ENCODE measurements around the gene SRPK2.

The SRPK2 gene

GRCh38 chr7:105136221-105136620 is 252.5 kb downstream of the SRPK2 start:
- DNase-seq (ENCODE audit: low read depth, low spot score): no peak

GRCh38 chr7:105133986-105134655 is 254.6 kb downstream of the SRPK2 start:
- no peak for DNase-seq (ENCODE audit: low read depth, low spot score)

- no peak for DNase-seq (ENCODE audit: low read depth, low spot score)
Measured at GRCh38 chr7:105133358-105133757, 255.4 kb downstream of the SRPK2 start.

- DNase-seq (ENCODE audit: low read depth, low spot score): no peak
Measured at GRCh38 chr7:105132835-105133234, 255.9 kb downstream of the SRPK2 start.

GRCh38 chr7:105132335-105132734 is 256.4 kb downstream of the SRPK2 start:
- DNase-seq (ENCODE audit: low read depth, low spot score): no peak

GRCh38 chr7:105131890-105132289 is 256.8 kb downstream of the SRPK2 start:
- DNase-seq (ENCODE audit: low read depth, low spot score): no peak

- no peak for DNase-seq (ENCODE audit: low read depth, low spot score)
Measured at GRCh38 chr7:105131033-105131656, 257.6 kb downstream of the SRPK2 start.

- DNase-seq (ENCODE audit: low read depth, low spot score): no peak
Measured at GRCh38 chr7:105130580-105130979, 258.1 kb downstream of the SRPK2 start.

- DNase-seq (ENCODE audit: low read depth, low spot score): no peak
Measured at GRCh38 chr7:105130048-105130447, 258.7 kb downstream of the SRPK2 start.

GRCh38 chr7:105127179-105127578 is 261.5 kb downstream of the SRPK2 start:
- no peak for DNase-seq (ENCODE audit: low read depth, low spot score)

GRCh38 chr7:105126436-105126975 is 262.2 kb downstream of the SRPK2 start:
- DNase-seq (ENCODE audit: low read depth, low spot score): peak; percentile 27

GRCh38 chr7:105125745-105126144 is 263.0 kb downstream of the SRPK2 start:
- DNase-seq (ENCODE audit: low read depth, low spot score): no peak

- no peak for DNase-seq (ENCODE audit: low read depth, low spot score)
Measured at GRCh38 chr7:105122619-105123018, 266.1 kb downstream of the SRPK2 start.

- DNase-seq (ENCODE audit: low read depth, low spot score): no peak
Measured at GRCh38 chr7:105118612-105119600, 269.8 kb downstream of the SRPK2 start.

- DNase-seq (ENCODE audit: low read depth, low spot score): no peak
Measured at GRCh38 chr7:105112440-105113418, 276.0 kb downstream of the SRPK2 start.

GRCh38 chr7:105107458-105107857 is 281.3 kb downstream of the SRPK2 start:
- no peak for DNase-seq (ENCODE audit: low read depth, low spot score)

GRCh38 chr7:105106473-105106872 is 282.2 kb downstream of the SRPK2 start:
- DNase-seq (ENCODE audit: low read depth, low spot score): no peak

- no peak for DNase-seq (ENCODE audit: low read depth, low spot score)
Measured at GRCh38 chr7:105105579-105105978, 283.1 kb downstream of the SRPK2 start.

- no peak for DNase-seq (ENCODE audit: low read depth, low spot score)
Measured at GRCh38 chr7:105102557-105103352, 286.0 kb downstream of the SRPK2 start.

- DNase-seq (ENCODE audit: low read depth, low spot score): no peak
Measured at GRCh38 chr7:105101864-105102263, 286.9 kb downstream of the SRPK2 start.
